H1 (cell line): ENCODE results near the gene NPC2. TPM values are rescaled to one million over a fixed set of nuclear protein-coding genes. Genes with fewer than 3 reads are reported as not detected.

Experiments
- polyA plus RNA-seq, 7 experiments: library from polyadenylated mRNA; depleted of rRNA in 3 of 7; stranded (reverse) in 5 of 7; unstranded in 2 of 7; fragments of >200 nt in 5 of 7; fragments of 200-250 nt in 2 of 7; gene quantifications; 1 replicate in 5 of 7; 2 replicates in 1 of 7; 4 replicates in 1 of 7; pipeline versions ENCODE4 v1.2.1 to v1.2.3, GENCODE V29; 2011 to 2013; ENCODE audit warnings: missing spikeins in 2 of 7, mixed read lengths in 2 of 7
- total RNA-seq: library from RNA; stranded (reverse); fragmentation: NEBNext Ultra II Directional; extraction: Animal tissue kit (Norgen Biotek cat#: 25700); gene quantifications from 2 replicates; pipeline ENCODE4 v1.2.1, GENCODE V29; 2021
- TF ChIP-seq, protein P1 (sequence below), 3 experiments: IDR thresholded peaks; 1 replicate in 2 of 3; 2 replicates in 1 of 3; pipeline versions ENCODE4 v1.5.1 to v1.6.1; 2011; ENCODE audit warnings: low read length in 3 of 3, mild to moderate bottlenecking in 3 of 3, inconsistent platforms in 2 of 3, low read depth in 1 of 3, moderate library complexity in 1 of 3; ENCODE audit not compliant: insufficient read depth in 1 of 3; ENCODE audit errors: control extremely low read depth in 1 of 3

NPC2 gene
- total and polyA plus RNA-seq, 2 of the 8 experiments (the other 6 are each of a cell fraction or from before 2014, with no cell fraction given) = 178 to 258 TPM

GRCh38 chr14:74500417-74501134, 7.5 kb upstream of the NPC2 start (continued):
- TF ChIP-seq, protein P1, sequence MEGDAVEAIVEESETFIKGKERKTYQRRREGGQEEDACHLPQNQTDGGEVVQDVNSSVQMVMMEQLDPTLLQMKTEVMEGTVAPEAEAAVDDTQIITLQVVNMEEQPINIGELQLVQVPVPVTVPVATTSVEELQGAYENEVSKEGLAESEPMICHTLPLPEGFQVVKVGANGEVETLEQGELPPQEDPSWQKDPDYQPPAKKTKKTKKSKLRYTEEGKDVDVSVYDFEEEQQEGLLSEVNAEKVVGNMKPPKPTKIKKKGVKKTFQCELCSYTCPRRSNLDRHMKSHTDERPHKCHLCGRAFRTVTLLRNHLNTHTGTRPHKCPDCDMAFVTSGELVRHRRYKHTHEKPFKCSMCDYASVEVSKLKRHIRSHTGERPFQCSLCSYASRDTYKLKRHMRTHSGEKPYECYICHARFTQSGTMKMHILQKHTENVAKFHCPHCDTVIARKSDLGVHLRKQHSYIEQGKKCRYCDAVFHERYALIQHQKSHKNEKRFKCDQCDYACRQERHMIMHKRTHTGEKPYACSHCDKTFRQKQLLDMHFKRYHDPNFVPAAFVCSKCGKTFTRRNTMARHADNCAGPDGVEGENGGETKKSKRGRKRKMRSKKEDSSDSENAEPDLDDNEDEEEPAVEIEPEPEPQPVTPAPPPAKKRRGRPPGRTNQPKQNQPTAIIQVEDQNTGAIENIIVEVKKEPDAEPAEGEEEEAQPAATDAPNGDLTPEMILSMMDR (IDR thresholded peaks at IDR 0.05; ENCODE audit: control extremely low read depth in 1 of 3, insufficient read depth in 1 of 3, low read depth in 1 of 3, low read length in 3 of 3) = peak in 2 of 3 experiments; percentile 13 to 39; a peak in 1 of 4 replicates
